Neural cell (in vitro differentiated cells): ENCODE results near the gene SIT1. TPM values are rescaled to one million over a fixed set of nuclear protein-coding genes. Genes with fewer than 3 reads are reported as not detected.

ENCODE experiments used
- H2AFZ ChIP-seq: fragments of 200-600, 300-800 bp; sonication (generic), shearing (Covaris generic); 2 replicates; pipeline ENCODE4 v1.6.0; 2014; ENCODE audit warnings: low read depth, mild to moderate bottlenecking, antibody characterized with exemption, low read length, moderate library complexity
- H3F3A ChIP-seq: fragments of 200-600 bp; shearing (Covaris generic); 2 replicates; pipeline ENCODE4 v1.6.1; 2016; ENCODE audit warnings: mild to moderate bottlenecking, moderate library complexity, mixed read lengths, antibody characterized with exemption, low read length; ENCODE audit not compliant: insufficient read depth, poor library complexity, severe bottlenecking
- H3K27ac ChIP-seq: fragments of 200-600, 300-800 bp; sonication (generic), shearing (Covaris generic); 2 replicates; pipeline ENCODE4 v1.5.1; 2014; ENCODE audit warnings: mild to moderate bottlenecking, low read length, moderate library complexity
- H3K27me3 ChIP-seq: fragments of 300-800, 200-600 bp; sonication (generic), shearing (Covaris generic); 2 replicates; pipeline ENCODE4 v1.6.0; 2014; ENCODE audit warnings: mild to moderate bottlenecking, low read depth, low read length, moderate library complexity; ENCODE audit not compliant: insufficient read depth
- H3K36me3 ChIP-seq: fragments of 300-800, 200-600 bp; sonication (generic), shearing (Covaris generic); 2 replicates; pipeline ENCODE4 v1.5.1; 2014; ENCODE audit warnings: mild to moderate bottlenecking, antibody characterized with exemption, low read length, moderate library complexity; ENCODE audit not compliant: insufficient read depth
- H3K4me2 ChIP-seq: fragments of 300-800, 200-600 bp; sonication (generic), shearing (Covaris generic); 2 replicates; pipeline ENCODE4 v1.6.0; 2014; ENCODE audit warnings: mild to moderate bottlenecking, low read length
- H3K4me3 ChIP-seq: fragments of 300-800, 200-600 bp; sonication (generic), shearing (Covaris generic); 2 replicates; pipeline ENCODE4 v1.5.1; 2014; ENCODE audit warnings: mild to moderate bottlenecking, low read length, moderate library complexity
- H3K79me2 ChIP-seq: fragments of 200-600 bp; shearing (Covaris generic); replicated peaks from 2 replicates; pipeline ENCODE4 v1.6.0; 2014; ENCODE audit warnings: mild to moderate bottlenecking, low read length, moderate library complexity; ENCODE audit not compliant: insufficient read depth
- H3K9ac ChIP-seq: fragments of 300-800, 200-600 bp; sonication (generic), shearing (Covaris generic); 2 replicates; pipeline ENCODE4 v1.6.1; 2016; ENCODE audit warnings: mild to moderate bottlenecking, low read length, mixed read lengths
- H3K9me2 ChIP-seq: fragments of 200-600 bp; shearing (Covaris generic); 2 replicates; pipeline ENCODE4 v1.6.1; 2016; ENCODE audit warnings: mild to moderate bottlenecking, low read length, mixed read lengths; ENCODE audit not compliant: insufficient read depth
- H3K9me3 ChIP-seq: fragments of 200-600, 300-800 bp; sonication (generic), shearing (Covaris generic); 2 replicates; pipeline ENCODE4 v1.6.1; 2016; ENCODE audit warnings: mild to moderate bottlenecking, mixed run types, low read length, moderate library complexity, mixed read lengths
- H4K20me1 ChIP-seq: fragments of 200-600 bp; shearing (Covaris generic); 2 replicates; pipeline ENCODE4 v1.6.1; 2016; ENCODE audit warnings: mild to moderate bottlenecking, mixed run types; ENCODE audit not compliant: insufficient read depth
- CTCF ChIP-seq: fragments of 450-650 bp; IDR thresholded peaks from 2 replicates; pipeline ENCODE4 v1.5.1; 2014; ENCODE audit warnings: antibody characterized with exemption, mild to moderate bottlenecking, moderate library complexity; ENCODE audit not compliant: poor library complexity, severe bottlenecking
- EP300 ChIP-seq: fragments of 450-650 bp; conservative IDR thresholded peaks from 2 replicates; pipeline ENCODE4 v1.6.1; 2014; ENCODE audit warnings: antibody characterized with exemption, mild to moderate bottlenecking, moderate library complexity; ENCODE audit not compliant: poor library complexity, severe bottlenecking
- EZH2 ChIP-seq: fragments of 200-600, 300-800 bp; shearing (Covaris generic), sonication (generic); IDR thresholded peaks from 2 replicates; pipeline ENCODE4 v1.6.1; 2014; ENCODE audit warnings: antibody characterized with exemption, low read length, borderline replicate concordance, mild to moderate bottlenecking; ENCODE audit not compliant: insufficient read depth, poor library complexity, severe bottlenecking
- MXI1 ChIP-seq: fragments of 450-650 bp; conservative IDR thresholded peaks from 2 replicates; pipeline ENCODE4 v1.6.1; 2014; ENCODE audit warnings: antibody characterized with exemption, mild to moderate bottlenecking; ENCODE audit not compliant: poor library complexity, severe bottlenecking
- POLR2AphosphoS5 ChIP-seq: IDR thresholded peaks from 2 replicates; pipeline ENCODE4 v1.6.1; 2012
- RAD21 ChIP-seq: fragments of 450-650 bp; conservative IDR thresholded peaks from 2 replicates; pipeline ENCODE4 v1.6.1; 2014; ENCODE audit warnings: antibody characterized with exemption, mild to moderate bottlenecking, moderate library complexity
- REST ChIP-seq: IDR thresholded peaks from 2 replicates; pipeline ENCODE4 v1.6.1; 2012; ENCODE audit warnings: borderline replicate concordance
- SMC3 ChIP-seq: fragments of 450-650 bp; conservative IDR thresholded peaks from 2 replicates; pipeline ENCODE4 v1.6.1; 2014; ENCODE audit warnings: antibody characterized with exemption, mild to moderate bottlenecking, moderate library complexity; ENCODE audit not compliant: poor library complexity
- TAF1 ChIP-seq: IDR thresholded peaks from 2 replicates; pipeline ENCODE4 v1.6.1; 2012; ENCODE audit warnings: low read depth
- polyA plus RNA-seq: library from polyadenylated mRNA; depleted of rRNA; stranded (reverse); fragments of >200 nt; gene quantifications from 2 replicates; pipeline ENCODE4 v1.2.3, GENCODE V29; 2014

The SIT1 gene
- polyA plus RNA-seq, 1 donor from 2014 or later: not detected

DNA sequence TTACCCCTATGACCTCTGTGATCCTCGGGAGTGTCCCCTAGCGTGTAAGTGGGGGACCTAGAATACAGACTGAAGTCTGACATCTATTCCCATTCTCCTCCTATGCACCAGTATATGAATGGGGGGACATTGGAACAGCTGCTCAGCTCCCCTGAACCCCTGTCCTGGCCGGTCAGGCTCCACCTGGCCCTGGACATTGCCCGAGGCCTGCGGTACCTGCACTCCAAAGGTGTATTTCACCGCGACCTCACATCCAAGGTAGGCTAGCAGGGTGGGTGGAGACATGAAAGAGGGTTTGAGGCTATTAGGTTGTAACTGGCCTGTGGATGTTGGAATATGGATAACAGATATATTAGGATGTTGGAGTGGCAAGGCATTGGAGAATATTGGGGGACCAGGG is 44.0 kb downstream of the SIT1 start:
- no peaks in the 10 kb centered on the region for H4K20me1 ChIP-seq
- H3K4me2 ChIP-seq: peak overlapping the region; percentile 94
- peak overlapping the region; percentile 86 for H3K4me3 ChIP-seq
- H3K79me2 ChIP-seq: peaks cover 13% of the 10 kb centered on the region
- H3K27ac ChIP-seq: no peak overlapping the region
- H3K27me3 ChIP-seq: no peaks in the 10 kb centered on the region
- peak overlapping the region; percentile 77 for H3K9ac ChIP-seq
- no peaks in the 10 kb centered on the region for H3K9me3 ChIP-seq
- TF ChIP-seq CTCF: no peak
- TF ChIP-seq EZH2: no peak
- no peak for TF ChIP-seq TAF1
- no peak for TF ChIP-seq REST
- no peak for TF ChIP-seq SMC3
- no peak for TF ChIP-seq MXI1
- TF ChIP-seq POLR2AphosphoS5: no peak
- TF ChIP-seq EP300: no peak
- no peak for TF ChIP-seq RAD21
- no peaks in the 10 kb centered on the region for H3K9me2 ChIP-seq
- no peak overlapping the region for H2AFZ ChIP-seq
- H3K36me3 ChIP-seq: peaks cover 4% of the 10 kb centered on the region
- H3F3A ChIP-seq: no peaks in the 10 kb centered on the region

- Histone ChIP-seq H3K9me2 (no peaks in the 10 kb centered on the region), H3K9me3 (no peaks in the 10 kb centered on the region), H3K4me2 (peak overlapping the region; percentile 94), H3K9ac (peak overlapping the region; percentile 77), H3K79me2 (peaks cover 13% of the 10 kb centered on the region), H3K27me3 (no peaks in the 10 kb centered on the region), H2AFZ (no peak overlapping the region), H3K4me3 (peak overlapping the region; percentile 86), H3K27ac (peak overlapping the region; percentile 50), H4K20me1 (no peaks in the 10 kb centered on the region), H3F3A (no peaks in the 10 kb centered on the region), H3K36me3 (peaks cover 4% of the 10 kb centered on the region)
- no peak for TF ChIP-seq TAF1
- no peak for TF ChIP-seq MXI1
- no peak for TF ChIP-seq POLR2AphosphoS5
- TF ChIP-seq EZH2: no peak
- TF ChIP-seq REST: no peak
- no peak for TF ChIP-seq CTCF
- no peak for TF ChIP-seq SMC3
- no peak for TF ChIP-seq EP300
Observed at GRCh38 chr9:35606138-35606504, 44.6 kb downstream of the SIT1 start.
